Astrocyte of the spinal cord (primary cell): Measurements from ENCODE around the gene STUM.

Source experiments
- DNase-seq: peaks from one replicate; pipeline ENCODE4 v3.0.0; 2011; ENCODE audit warnings: low read depth, low spot score
- H3K4me3 ChIP-seq: 2 replicates; pipeline ENCODE4 v1.5.1; 2011; ENCODE audit warnings: low read depth, mild to moderate bottlenecking, low read length, moderate library complexity
- CTCF ChIP-seq: IDR thresholded peaks from 2 replicates; pipeline ENCODE4 v1.5.1; 2012; ENCODE audit warnings: low read depth, mild to moderate bottlenecking, low read length, inconsistent platforms
- in situ Hi-C: cut with HindIII; loops from 2 replicates; pipeline ENCODE4 v1.10.0; 2017; ENCODE audit warnings: low sequenced_read_pairs

The STUM gene

GRCh38 chr1:226586650-226587422 lies 38.3 kb downstream of the STUM start:
- TF ChIP-seq CTCF, result no peak
- in situ Hi-C loops, result no loop called here
- DNase-seq, result no peak
- no peak overlapping the region for H3K4me3 ChIP-seq

- H3K4me3 ChIP-seq, result no peak overlapping the region
- TF ChIP-seq CTCF, result no peak
- DNase-seq, result no peak
- in situ Hi-C loops, result no loop called here
These were observed 39.9 kb downstream of the STUM start for GRCh38 chr1:226588484-226588883.

- no peak for DNase-seq
- no peak overlapping the region for H3K4me3 ChIP-seq
- TF ChIP-seq CTCF, result no peak
- in situ Hi-C loops, result no loop called here
These were observed 40.6 kb downstream of the STUM start for GRCh38 chr1:226589008-226589733.

- no peak for DNase-seq
- H3K4me3 ChIP-seq, result no peak overlapping the region
- TF ChIP-seq CTCF, result no peak
- in situ Hi-C loops, result no loop called here
These were observed 42.0 kb downstream of the STUM start for GRCh38 chr1:226590614-226591013.

GRCh38 chr1:226593541-226593940 lies 45.0 kb downstream of the STUM start:
- H3K4me3 ChIP-seq, result no peak overlapping the region
- no peak for DNase-seq
- no peak for TF ChIP-seq CTCF
- in situ Hi-C loops, result no loop called here

- in situ Hi-C loops, result no loop called here
- H3K4me3 ChIP-seq, result no peak overlapping the region
- TF ChIP-seq CTCF, result no peak
- no peak for DNase-seq
These were observed 48.1 kb downstream of the STUM start for GRCh38 chr1:226596531-226597165.
